GM21367 (cell line): Measurements from ENCODE around the gene MARVELD2.
"Not testable (repeated sequence)": the region's sequence is repeated elsewhere in the genome, so short reads cannot be mapped to it uniquely, and the experiment has no call there.

Experiments used
- ATAC-seq: cut with Tn5 transposase; IDR thresholded peaks from one replicate; pipeline ENCODE4 v1.9.1; 2021; ENCODE audit not compliant: unreplicated experiment

MARVELD2 gene

DNA sequence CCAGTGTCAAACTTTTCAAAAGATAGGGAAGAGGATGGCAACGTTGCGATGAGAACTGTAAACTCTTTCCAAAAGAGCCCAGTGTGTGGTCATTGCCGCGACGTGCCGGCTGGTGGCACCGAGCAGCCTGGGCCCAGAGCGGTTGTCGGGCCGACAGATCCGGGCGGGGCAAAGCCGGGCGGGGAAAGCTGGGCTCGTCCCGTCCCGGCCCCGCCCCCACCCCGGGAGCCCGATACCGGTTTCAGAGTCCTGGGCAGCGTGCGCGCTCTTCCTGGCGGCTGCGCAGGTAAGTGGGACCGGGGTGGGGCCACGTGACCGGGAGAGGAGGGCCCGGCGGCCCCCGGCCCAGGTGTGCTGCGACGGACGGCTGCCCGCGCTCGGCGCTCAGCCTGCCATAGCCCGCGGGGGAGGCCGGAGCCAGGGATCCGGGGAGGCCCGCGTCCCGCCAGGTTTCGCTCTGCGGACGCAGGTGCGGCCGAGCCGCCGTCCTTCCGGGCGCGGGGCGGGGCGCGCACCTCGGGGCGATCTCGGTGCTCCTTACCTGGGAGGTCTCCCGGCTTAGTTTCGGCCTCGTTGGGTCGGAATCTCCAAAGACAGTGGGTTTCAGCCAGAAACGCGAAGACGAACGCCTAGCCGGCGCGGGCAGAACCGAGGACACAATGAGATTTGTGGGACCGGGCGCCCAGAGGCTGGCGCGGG lies at the start of gene MARVELD2:
TSS of gene MARVELD2 (plus strand) at position 232 of the 699 bp plus-strand sequence. CDS start 4,270 bp downstream, outside the sequence.
- no peak for ATAC-seq

- ATAC-seq = no peak
Measured at GRCh38 chr5:69367697-69368279, 47.1 kb upstream of the MARVELD2 start.

DNA sequence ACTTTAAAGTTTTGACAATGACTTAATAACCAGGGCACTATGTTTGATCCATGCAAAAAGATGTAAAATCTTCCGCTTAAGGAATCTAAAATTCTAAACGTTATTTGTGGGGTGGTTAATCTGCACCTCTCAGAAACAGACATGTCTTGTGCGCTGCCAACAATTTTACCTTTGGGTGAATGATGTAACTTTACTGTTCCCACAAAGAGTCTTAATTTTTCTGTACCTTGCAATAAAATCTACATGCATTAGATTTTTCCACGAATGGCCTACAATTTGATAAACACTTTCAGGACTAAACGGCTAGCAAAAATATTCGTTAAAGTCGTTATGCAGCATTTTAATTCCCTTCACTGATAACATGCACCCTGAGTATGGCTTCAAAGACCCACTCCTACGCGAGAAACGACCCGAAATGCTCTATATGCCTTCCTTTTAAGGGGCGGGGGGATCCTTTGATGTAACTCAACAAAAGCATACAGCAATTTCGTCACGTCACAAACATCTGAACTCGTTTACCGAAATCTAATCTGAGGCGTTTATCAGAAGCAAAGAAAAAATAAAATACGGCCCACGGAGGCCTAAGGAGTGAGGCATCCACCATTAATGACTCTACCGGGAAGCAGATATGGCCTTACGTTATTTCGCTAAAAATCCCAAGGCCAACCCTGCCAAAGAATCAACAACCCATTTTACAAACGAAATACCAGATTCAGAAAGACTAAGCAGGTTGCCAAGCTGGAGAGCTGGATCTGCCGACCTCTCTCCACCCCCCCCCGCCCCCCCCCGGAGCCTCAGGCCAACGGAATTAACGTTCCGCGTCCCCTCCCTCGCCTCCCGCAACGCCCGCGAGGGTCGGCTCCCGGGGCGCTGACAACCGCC lies 46.2 kb upstream of the MARVELD2 start:
- no peak for ATAC-seq

GRCh38 chr5:69369340-69370121 lies 45.4 kb upstream of the MARVELD2 start, which contains the start of the genes AK6, RAD17 and TAF9:
AK6 (minus strand) TSS chr5:69369520; CDS start chr5:69369490, 30 bp downstream.
RAD17 (plus strand) TSS chr5:69369818; CDS start chr5:69372209, 2,391 bp downstream.
TAF9 (minus strand) TSS chr5:69369520; CDS start chr5:69365737, 3,783 bp downstream.
- peak; percentile 85 for ATAC-seq

DNA sequence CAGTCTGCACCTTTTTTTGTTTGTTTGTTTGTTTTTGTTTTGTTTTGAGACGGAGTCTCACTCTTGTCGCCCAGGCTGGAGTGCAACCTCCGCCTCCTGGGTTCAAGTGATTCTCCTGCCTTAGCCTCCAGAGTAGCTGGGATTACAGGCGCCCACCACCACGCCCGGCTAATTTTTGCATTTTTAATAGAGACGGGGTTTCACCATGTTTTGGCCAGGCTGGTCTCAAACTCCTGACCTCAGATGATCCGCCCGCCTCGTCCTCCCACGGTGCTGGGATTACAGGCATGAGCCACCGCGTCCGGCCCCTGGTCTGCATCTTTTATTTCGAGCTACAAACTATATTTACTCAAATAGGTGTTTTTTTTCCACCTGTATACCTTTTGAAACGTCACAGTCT lies 44.6 kb upstream of the MARVELD2 start:
- ATAC-seq = not testable (repeated sequence)

GRCh38 chr5:69372394-69372793 lies 42.5 kb upstream of the MARVELD2 start:
- ATAC-seq = no peak

GRCh38 chr5:69374911-69375446 lies 39.9 kb upstream of the MARVELD2 start:
- peak; percentile 66 for ATAC-seq

- ATAC-seq = no peak
Measured at GRCh38 chr5:69378376-69378775, 36.5 kb upstream of the MARVELD2 start.

- ATAC-seq = no peak
Measured at GRCh38 chr5:69404659-69405330, 10.1 kb upstream of the MARVELD2 start.

GRCh38 chr5:69415584-69415958 lies 655 bp downstream of the MARVELD2 start:
- no peak for ATAC-seq

DNA sequence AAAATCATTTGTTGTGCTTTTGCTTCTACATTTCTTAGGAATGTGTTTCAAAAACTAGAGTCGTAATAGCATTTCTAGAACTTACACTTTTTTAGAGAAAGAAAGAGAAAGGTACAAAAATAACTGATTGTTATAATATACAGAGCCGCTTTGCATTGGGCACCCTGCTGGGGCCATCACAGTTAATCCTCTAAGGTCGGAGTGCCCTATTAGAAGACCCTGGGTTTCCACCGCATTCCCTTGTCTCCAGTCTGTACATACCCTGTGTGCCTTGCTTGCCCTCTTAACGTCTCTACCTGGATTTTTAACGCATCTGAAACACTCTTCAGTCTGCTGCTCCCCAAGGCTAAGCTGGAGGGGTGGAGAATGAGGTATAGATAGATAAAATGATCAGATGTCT lies 1.3 kb downstream of the MARVELD2 start:
- ATAC-seq = no peak

DNA sequence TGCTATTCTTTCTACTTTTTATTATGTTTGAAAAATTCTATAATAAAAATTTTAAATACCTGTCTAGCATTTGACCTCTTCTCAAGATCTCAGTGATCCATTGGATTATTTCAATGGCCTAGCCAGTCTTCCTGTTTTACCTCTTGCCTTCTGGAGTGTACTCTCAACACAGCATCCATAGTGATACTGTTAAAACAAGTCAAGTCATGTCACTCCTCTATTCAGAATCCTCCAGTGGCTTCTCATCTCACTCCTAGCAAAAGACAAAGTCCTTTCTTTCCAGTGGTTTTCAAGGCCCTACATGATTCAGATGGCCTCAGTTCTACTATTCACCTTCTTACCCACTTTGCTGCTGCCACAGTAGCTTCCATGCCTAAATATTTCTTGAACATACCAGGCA lies 1.8 kb downstream of the MARVELD2 start:
- no peak for ATAC-seq

- ATAC-seq = no peak
Measured at GRCh38 chr5:69418554-69418953, 3.6 kb downstream of the MARVELD2 start.

DNA sequence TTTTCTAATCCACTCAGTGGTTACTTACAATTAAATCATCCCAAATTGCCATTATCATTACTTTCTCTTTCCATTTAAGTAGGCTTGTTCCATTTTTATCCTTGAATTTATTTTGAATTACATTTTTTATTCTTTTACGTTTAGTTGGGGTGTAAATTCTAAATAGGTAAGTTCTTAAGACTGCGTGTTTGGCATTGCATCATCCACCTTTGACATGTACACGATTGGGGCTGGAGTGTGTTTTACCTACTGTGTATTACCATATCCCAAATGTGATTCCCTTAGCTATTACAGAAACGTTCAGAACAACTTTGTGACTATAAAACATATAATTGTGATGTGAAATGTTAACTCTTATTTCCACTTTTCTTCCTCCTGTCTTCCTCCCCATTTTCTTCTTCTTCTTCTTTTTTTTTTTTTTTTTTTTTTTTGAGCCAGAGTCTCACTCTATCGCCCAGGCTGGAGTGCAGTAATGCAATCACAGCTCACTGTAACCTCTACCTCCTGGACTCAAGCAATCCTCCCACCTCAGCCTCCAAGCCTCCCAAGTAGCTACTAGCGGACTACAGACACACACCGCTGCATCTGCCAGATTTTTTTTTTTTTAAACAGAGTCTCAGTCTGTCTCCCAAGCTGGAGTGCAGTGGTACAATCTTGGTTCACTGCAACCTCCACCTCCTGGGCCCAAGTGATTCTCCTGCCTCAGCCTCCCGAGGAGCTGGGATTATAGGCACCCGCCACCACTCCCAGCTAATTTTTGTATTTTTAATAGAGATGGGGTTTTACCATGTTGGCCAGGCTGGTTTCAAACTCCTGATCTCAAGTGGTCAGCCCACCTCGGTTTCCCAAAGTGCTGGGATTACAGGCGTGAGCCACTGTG lies 16.7 kb downstream of the MARVELD2 start:
- no peak for ATAC-seq

- ATAC-seq = peak; percentile 66
Measured at GRCh38 chr5:69432412-69433206, 17.7 kb downstream of the MARVELD2 start.

DNA sequence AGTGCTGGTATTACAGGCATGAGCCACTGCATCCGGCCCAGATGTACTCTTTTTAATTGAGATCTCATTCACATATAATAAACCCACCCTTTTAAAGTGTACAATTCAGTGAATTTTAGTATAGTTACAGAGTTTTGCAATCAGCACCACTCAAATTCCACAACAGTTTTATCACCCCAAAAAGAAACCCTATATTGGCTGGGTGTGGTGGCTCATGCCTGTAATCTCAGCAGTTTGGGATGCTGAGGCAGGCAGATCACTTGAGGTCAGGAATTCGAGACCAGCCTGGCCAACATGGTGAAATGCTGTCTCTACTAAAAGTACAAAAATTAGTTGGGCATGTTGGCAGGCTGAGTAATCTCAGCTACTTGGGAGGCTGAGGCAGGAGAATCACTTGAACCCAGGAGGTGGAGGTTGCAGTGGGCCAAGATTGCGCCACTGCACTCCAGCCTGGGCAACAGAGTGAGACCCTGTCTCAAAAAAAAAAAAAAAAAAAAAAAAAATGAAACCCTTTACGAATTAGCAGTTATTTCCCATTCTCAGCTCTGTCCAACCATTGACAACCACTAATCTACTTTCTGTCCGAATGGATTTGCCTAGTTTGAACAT lies 20.5 kb downstream of the MARVELD2 start:
- not testable (repeated sequence) for ATAC-seq

DNA sequence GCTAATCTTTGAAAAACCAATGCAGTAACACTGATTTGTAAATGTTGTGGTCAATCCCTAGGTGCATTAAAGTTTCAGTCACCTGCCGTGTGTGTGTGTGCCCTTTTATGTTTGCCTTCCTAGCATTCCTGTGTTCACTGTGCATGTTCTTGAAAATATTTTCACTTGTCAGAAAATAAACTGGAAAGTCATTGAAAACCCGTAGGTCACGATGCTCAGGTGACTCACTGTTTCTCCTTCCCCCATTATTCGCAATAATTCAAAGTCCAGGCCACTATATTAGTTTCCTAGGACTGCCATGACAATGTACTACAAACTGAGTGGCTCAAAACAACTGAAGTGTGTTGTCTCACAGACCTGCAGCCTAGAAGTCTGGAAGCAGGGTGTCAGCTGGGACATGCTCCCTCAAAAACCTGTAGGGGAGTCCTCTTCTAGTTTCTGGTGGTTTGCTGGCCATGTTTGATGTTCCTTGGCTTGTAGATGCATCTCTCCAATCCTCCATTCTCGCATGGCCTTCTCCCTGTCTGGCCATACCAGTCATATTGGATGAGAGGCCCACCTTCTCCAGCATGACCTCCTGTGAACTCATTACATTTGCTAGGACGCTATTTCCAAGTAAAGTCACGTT lies 29.3 kb downstream of the MARVELD2 start:
- no peak for ATAC-seq
